ENCODE data around the gene RFX4. TPM values are rescaled to one million over a fixed set of nuclear protein-coding genes. Genes with fewer than 3 reads are reported as not detected.

RFX4 gene
- total RNA-seq, 1 experiment from 2014 or later = not detected

- no TSS peak for BruUV-seq (replicated peaks)
These were observed 175.7 kb downstream of the RFX4 start for GRCh38 chr12:106758349-106759110.

DNA sequence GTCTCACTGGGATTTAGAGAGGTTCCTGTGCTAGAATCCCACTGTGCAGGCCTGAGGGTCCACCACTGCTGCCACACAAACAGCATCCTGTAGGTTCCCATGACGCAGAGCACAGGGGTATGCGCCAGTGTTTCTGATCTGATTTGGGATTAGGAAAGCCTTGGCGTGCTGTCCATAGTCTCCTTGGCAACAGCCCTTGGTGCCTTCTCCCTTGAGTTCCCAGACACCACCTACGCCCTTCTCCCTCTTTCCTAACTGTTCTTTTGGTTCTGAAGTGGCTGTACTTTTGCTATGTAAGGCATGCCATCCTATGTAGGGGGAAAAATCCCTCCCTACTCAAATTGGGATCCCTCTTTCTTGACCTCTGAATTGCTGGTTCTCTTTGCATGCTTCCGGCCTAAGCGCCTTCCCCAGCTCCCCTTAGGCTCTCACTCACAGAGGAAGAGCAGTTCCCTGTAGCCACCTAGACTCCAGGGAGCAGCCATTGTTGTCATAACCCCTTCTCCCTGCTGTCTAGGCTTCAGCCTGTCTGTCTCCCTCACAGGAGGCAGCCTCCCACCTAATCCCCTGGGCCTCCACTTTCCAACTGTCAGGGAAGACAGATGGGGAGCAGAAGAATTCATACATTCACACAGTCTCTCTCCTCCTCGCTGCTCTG lies 176.9 kb downstream of the RFX4 start:
- intact Hi-C loops (cut with micrococcal nuclease; ENCODE audit: unreplicated experiment) = no loop called here
- POLR2A ChIA-PET (ENCODE audit: low non-redundant PET) = no interaction called here
- Histone ChIP-seq H3K36me3 (ENCODE audit: insufficient read depth, low read length, poor library complexity, severe bottlenecking) (no peaks in the 10 kb centered on the region), H3K4me3 (ENCODE audit: low read depth, low read length, poor library complexity, severe bottlenecking) (no peak overlapping the region), H3K9me3 (ENCODE audit: low read depth, low read length, poor library complexity, severe bottlenecking) (no peaks in the 10 kb centered on the region), H3K4me1 (ENCODE audit: insufficient read depth, low read length, poor library complexity, severe bottlenecking) (peaks cover 11% of the 10 kb centered on the region), H3K27ac (ENCODE audit: low read depth, low read length, poor library complexity, severe bottlenecking) (peak overlapping the region; percentile 44), H3K27me3 (replicated peaks; ENCODE audit: insufficient read depth, low read depth, low read length, poor library complexity) (no peaks in the 10 kb centered on the region)
- CTCF ChIA-PET = no interaction called here
- DNase-seq (ENCODE audit: low spot score) = no peak
- BruUV-seq (replicated peaks) = no TSS peak
- TF ChIP-seq EZH2 (IDR thresholded peaks at IDR 0.05; ENCODE audit: borderline replicate concordance, low read depth, low read length, poor library complexity, severe bottlenecking) = no peak
- no peak for TF ChIP-seq CTCF (conservative IDR thresholded peaks at IDR 0.05; ENCODE audit: low read depth, low read length)

More at GRCh38 chr12:106758349-106759110, 175.7 kb downstream of the RFX4 start:
- H3K4me1 ChIP-seq (ENCODE audit: insufficient read depth, low read length, poor library complexity, severe bottlenecking) = peaks cover 11% of the 10 kb centered on the region
- no peak overlapping the region for H3K27ac ChIP-seq (ENCODE audit: low read depth, low read length, poor library complexity, severe bottlenecking)
- no peaks in the 10 kb centered on the region for H3K9me3 ChIP-seq (ENCODE audit: low read depth, low read length, poor library complexity, severe bottlenecking)
- intact Hi-C loops (cut with micrococcal nuclease; ENCODE audit: unreplicated experiment) = no loop called here
- no peak overlapping the region for H3K4me3 ChIP-seq (ENCODE audit: low read depth, low read length, poor library complexity, severe bottlenecking)
- POLR2A ChIA-PET (ENCODE audit: low non-redundant PET) = no interaction called here
- no peaks in the 10 kb centered on the region for H3K27me3 ChIP-seq (replicated peaks; ENCODE audit: insufficient read depth, low read depth, low read length, poor library complexity)
- CTCF ChIA-PET = no interaction called here
- H3K36me3 ChIP-seq (ENCODE audit: insufficient read depth, low read length, poor library complexity, severe bottlenecking) = no peaks in the 10 kb centered on the region
- no peak for DNase-seq (ENCODE audit: low spot score)
- TF ChIP-seq CTCF (conservative IDR thresholded peaks at IDR 0.05; ENCODE audit: low read depth, low read length) (no peak), EZH2 (IDR thresholded peaks at IDR 0.05; ENCODE audit: borderline replicate concordance, low read depth, low read length, poor library complexity, severe bottlenecking) (no peak)

DNA sequence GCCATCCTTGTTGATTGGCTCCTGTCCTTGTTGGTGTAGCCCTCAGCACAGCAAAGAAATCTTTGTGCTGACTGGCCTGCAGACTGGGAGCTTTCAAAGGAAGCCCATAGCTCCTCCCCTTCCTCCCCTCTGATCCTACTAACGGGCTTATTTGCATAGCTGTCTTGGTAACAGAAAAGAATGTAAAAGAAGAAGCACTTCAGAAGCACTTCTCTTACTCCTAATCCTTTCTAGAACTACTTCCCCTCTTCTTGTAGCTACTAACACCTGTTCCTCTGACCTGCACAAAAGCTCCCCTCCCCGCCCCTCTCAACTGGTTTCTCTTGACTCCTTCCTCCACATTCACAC lies 177.4 kb downstream of the RFX4 start:
- no TSS peak for BruUV-seq (replicated peaks)
- Histone ChIP-seq H3K27me3 (replicated peaks; ENCODE audit: insufficient read depth, low read depth, low read length, poor library complexity) (no peaks in the 10 kb centered on the region), H3K27ac (ENCODE audit: low read depth, low read length, poor library complexity, severe bottlenecking) (peak overlapping the region; percentile 44), H3K9me3 (ENCODE audit: low read depth, low read length, poor library complexity, severe bottlenecking) (no peaks in the 10 kb centered on the region), H3K4me1 (ENCODE audit: insufficient read depth, low read length, poor library complexity, severe bottlenecking) (peaks cover 11% of the 10 kb centered on the region), H3K4me3 (ENCODE audit: low read depth, low read length, poor library complexity, severe bottlenecking) (no peak overlapping the region), H3K36me3 (ENCODE audit: insufficient read depth, low read length, poor library complexity, severe bottlenecking) (no peaks in the 10 kb centered on the region)
- ChIA-PET POLR2A (ENCODE audit: low non-redundant PET) (no interaction called here), CTCF (no interaction called here)
- DNase-seq (ENCODE audit: low spot score) = peak; percentile 56
- TF ChIP-seq CTCF (conservative IDR thresholded peaks at IDR 0.05; ENCODE audit: low read depth, low read length) = no peak
- no peak for TF ChIP-seq EZH2 (IDR thresholded peaks at IDR 0.05; ENCODE audit: borderline replicate concordance, low read depth, low read length, poor library complexity, severe bottlenecking)
- intact Hi-C loops (cut with micrococcal nuclease; ENCODE audit: unreplicated experiment) = no loop called here

Data from A673 (cell line).